Vagina (tissue), 2 donors: ENCODE results near the gene SCMH1. TPM values are rescaled to one million over a fixed set of nuclear protein-coding genes. Genes with fewer than 3 reads are reported as not detected.
A peak's percentile ranks its signal among the peaks of the same experiment; 100 is the strongest.

Experiments
- DNase-seq, 2 donors: peaks; one replicate each; pipeline ENCODE4 v3.0.0-alpha.2; 2017; ENCODE audit errors: extremely low spot score in 2 of 2
- H3K27ac ChIP-seq: fragments of 200-600 bp; sonication (generic); one replicate; pipeline ENCODE4 v1.5.1; 2019
- H3K27me3 ChIP-seq: fragments of 200-600 bp; sonication (generic); one replicate; pipeline ENCODE4 v1.5.1; 2019
- H3K36me3 ChIP-seq, 2 donors: fragments of 200-600 bp; sonication (generic); one replicate each; pipeline ENCODE4 v1.5.1; 2017 to 2019
- H3K4me1 ChIP-seq: fragments of 200-600 bp; sonication (generic); one replicate; pipeline ENCODE4 v1.5.1; 2019
- H3K4me3 ChIP-seq, 2 donors: fragments of 200-600 bp; sonication (generic); 1 replicate in 1 of 2; 2 replicates in 1 of 2; pipeline ENCODE4 v1.5.1; 2016 to 2019
- H3K9me3 ChIP-seq: fragments of 200-600 bp; sonication (generic); one replicate; pipeline ENCODE4 v1.5.1; 2019
- CTCF ChIP-seq, 3 experiments: fragments of 450-650 bp in 2 of 3; fragments of 200-600 bp in 1 of 3; sonication (generic) in 1 of 3; IDR thresholded peaks; one replicate each; pipeline ENCODE4 v1.5.1; 2017 to 2019; ENCODE audit warnings: antibody characterized with exemption in 3 of 3, mild to moderate bottlenecking in 2 of 3, moderate library complexity in 2 of 3
- POLR2A ChIP-seq, 2 donors: fragments of 450-650 bp; IDR thresholded peaks; one replicate each; pipeline ENCODE4 v1.6.1; 2017; ENCODE audit warnings: antibody characterized with exemption in 2 of 2, mild to moderate bottlenecking in 2 of 2, moderate library complexity in 2 of 2
- POLR2AphosphoS5 ChIP-seq, 2 donors: sonication (generic); formaldehyde crosslinking; IDR thresholded peaks; one replicate each; pipeline ENCODE4 v1.9.0; 2017; ENCODE audit warnings: antibody characterized with exemption in 2 of 2, mild to moderate bottlenecking in 2 of 2, low read depth in 1 of 2; ENCODE audit not compliant: insufficient read depth in 1 of 2
- intact Hi-C: fragments of 100-400 bp; cut with DNase I; formaldehyde crosslinking; loops from one replicate; pipeline ENCODE4 v1.15.1; 2023
- total RNA-seq: library from RNA; depleted of rRNA; stranded (reverse); fragments of >200 nt; gene quantifications from one replicate; pipeline ENCODE4 v1.2.3, GENCODE V29; 2016

The SCMH1 gene
- total RNA-seq, 1 donor from 2014 or later: 35.1 TPM

DNA sequence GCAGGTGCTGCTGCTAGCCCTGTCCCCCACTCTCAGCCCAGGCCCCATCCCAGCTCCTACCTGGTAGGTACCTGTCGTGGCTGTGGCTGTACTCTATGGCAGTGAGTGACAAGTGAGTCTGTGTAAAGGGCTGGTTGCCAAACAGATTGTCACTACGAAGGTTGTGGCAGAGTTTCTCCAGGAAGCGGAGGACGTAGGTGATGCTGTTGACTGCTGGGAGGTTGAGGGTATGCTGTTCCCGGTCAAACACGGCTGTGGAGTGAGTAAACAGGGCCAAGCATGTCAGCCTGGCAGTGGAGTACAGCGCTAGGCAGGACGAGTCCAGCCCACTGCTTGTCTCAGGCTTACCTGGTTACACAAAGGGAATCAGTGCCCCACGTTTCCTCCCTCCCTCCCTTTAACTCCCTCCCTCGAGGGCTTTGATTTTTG, 195.7 kb downstream of the SCMH1 start:
- Histone ChIP-seq H3K27me3 (no peaks in the 10 kb centered on the region), H3K9me3 (no peaks in the 10 kb centered on the region), H3K27ac (peak overlapping the region; percentile 42), H3K4me1 (peaks cover 6% of the 10 kb centered on the region), H3K36me3 (peaks cover 0 to 17% of the 10 kb centered on the region in 2 donors), H3K4me3 (no peak overlapping the region)
- TF ChIP-seq POLR2AphosphoS5 (IDR thresholded peaks at IDR 0.05; ENCODE audit: insufficient read depth in 1 of 2, low read depth in 1 of 2): peak in 1 of 2 donors; percentile 16
- TF ChIP-seq CTCF (IDR thresholded peaks at IDR 0.05): no peak
- no peak for DNase-seq
- intact Hi-C loops: no loop called here

DNA sequence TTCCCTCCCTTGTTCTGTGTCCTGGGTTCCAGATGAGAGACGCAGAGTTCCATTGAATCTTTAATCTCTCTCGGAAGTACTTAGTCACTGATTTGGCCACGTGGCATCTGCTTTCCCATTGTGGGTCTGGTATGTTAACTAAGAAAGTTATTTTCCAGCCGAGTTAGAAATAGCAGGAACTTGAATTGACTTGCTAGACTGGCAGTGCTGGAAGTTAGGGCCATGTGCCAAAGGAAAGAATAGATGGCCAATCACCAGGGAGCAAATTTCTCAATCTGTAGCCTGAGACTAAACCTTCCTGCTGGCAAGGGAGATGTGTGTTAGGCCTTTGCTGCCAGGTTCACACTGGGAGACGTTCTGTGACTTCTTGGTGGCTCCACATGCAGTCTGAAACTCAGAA, 196.4 kb downstream of the SCMH1 start:
- H3K4me1 ChIP-seq: peaks cover 6% of the 10 kb centered on the region
- peaks cover 0 to 17% of the 10 kb centered on the region in 2 donors for H3K36me3 ChIP-seq
- no peaks in the 10 kb centered on the region for H3K9me3 ChIP-seq
- no peaks in the 10 kb centered on the region for H3K27me3 ChIP-seq
- H3K4me3 ChIP-seq: no peak overlapping the region
- peak overlapping the region; percentile 42 for H3K27ac ChIP-seq
- DNase-seq: no peak
- intact Hi-C loops: no loop called here
- TF ChIP-seq CTCF (IDR thresholded peaks at IDR 0.05) (no peak), POLR2AphosphoS5 (IDR thresholded peaks at IDR 0.05; ENCODE audit: insufficient read depth in 1 of 2, low read depth in 1 of 2) (peak in 1 of 2 donors; percentile 88), POLR2A (IDR thresholded peaks at IDR 0.05) (no peak)

DNA sequence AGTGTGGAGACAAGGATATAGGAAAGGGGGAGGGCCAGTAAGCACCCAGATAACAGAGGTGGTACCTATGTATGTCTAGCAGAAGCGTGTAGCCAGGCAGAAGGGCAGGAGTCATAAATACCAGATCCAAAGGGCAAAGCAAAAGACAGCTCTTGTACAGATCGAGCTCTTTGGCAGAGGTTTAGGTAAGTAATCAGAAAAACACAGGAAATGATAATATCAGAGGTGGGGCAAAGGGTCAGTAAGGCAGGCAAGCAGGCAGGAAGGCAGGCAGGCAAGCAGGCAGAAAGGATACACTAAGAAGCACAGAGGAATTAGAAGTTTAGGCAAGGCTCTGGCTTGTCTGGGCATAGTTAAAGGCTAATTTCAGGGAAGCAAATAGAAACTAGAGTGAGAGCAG, 197.9 kb downstream of the SCMH1 start:
- intact Hi-C loops: no loop called here
- no peak for DNase-seq
- H3K36me3 ChIP-seq: peaks cover 0 to 17% of the 10 kb centered on the region in 2 donors

GRCh38 chr1:41041614-41042270, 200.4 kb downstream of the SCMH1 start:
- Histone ChIP-seq H3K36me3 (peaks cover 0 to 14% of the 10 kb centered on the region in 2 donors), H3K4me1 (peaks cover 6% of the 10 kb centered on the region), H3K27me3 (no peaks in the 10 kb centered on the region), H3K27ac (no peak overlapping the region), H3K4me3 (no peak overlapping the region), H3K9me3 (no peaks in the 10 kb centered on the region)
- TF ChIP-seq CTCF (IDR thresholded peaks at IDR 0.05): no peak
- no peak for TF ChIP-seq POLR2AphosphoS5 (IDR thresholded peaks at IDR 0.05; ENCODE audit: insufficient read depth in 1 of 2, low read depth in 1 of 2)
- no peak for TF ChIP-seq POLR2A (IDR thresholded peaks at IDR 0.05)
- intact Hi-C loops: no loop called here
- no peak for DNase-seq

More for the DNA sequence above, 197.9 kb downstream of the SCMH1 start:
- Histone ChIP-seq H3K27me3 (no peaks in the 10 kb centered on the region), H3K9me3 (no peaks in the 10 kb centered on the region), H3K4me1 (peaks cover 6% of the 10 kb centered on the region), H3K27ac (no peak overlapping the region), H3K4me3 (no peak overlapping the region)
- TF ChIP-seq POLR2A (IDR thresholded peaks at IDR 0.05) (no peak), CTCF (IDR thresholded peaks at IDR 0.05) (no peak), POLR2AphosphoS5 (IDR thresholded peaks at IDR 0.05; ENCODE audit: insufficient read depth in 1 of 2, low read depth in 1 of 2) (no peak)

GRCh38 chr1:41038110-41038509, 204.0 kb downstream of the SCMH1 start:
- Histone ChIP-seq H3K36me3 (peaks cover 0 to 23% of the 10 kb centered on the region in 2 donors), H3K9me3 (no peaks in the 10 kb centered on the region), H3K27ac (no peak overlapping the region), H3K27me3 (no peaks in the 10 kb centered on the region), H3K4me3 (no peak overlapping the region), H3K4me1 (no peaks in the 10 kb centered on the region)
- DNase-seq: no peak
- TF ChIP-seq CTCF (IDR thresholded peaks at IDR 0.05): no peak
- no peak for TF ChIP-seq POLR2AphosphoS5 (IDR thresholded peaks at IDR 0.05; ENCODE audit: insufficient read depth in 1 of 2, low read depth in 1 of 2)
- intact Hi-C loops: no loop called here
